HG03060 (cell line): ENCODE measurements around the gene RERE.
"Not testable (repeated sequence)": the region's sequence is repeated elsewhere in the genome, so short reads cannot be mapped to it uniquely, and the experiment has no call there.

ENCODE experiments used
- ATAC-seq: cut with Tn5 transposase; IDR thresholded peaks from one replicate; pipeline ENCODE4 v1.9.1; 2021; ENCODE audit warnings: low read depth, moderate number of reproducible peaks; ENCODE audit not compliant: unreplicated experiment

RERE gene

GRCh38 chr1:8506995-8507615 lies 310.3 kb downstream of the RERE start:
- ATAC-seq: no peak

DNA sequence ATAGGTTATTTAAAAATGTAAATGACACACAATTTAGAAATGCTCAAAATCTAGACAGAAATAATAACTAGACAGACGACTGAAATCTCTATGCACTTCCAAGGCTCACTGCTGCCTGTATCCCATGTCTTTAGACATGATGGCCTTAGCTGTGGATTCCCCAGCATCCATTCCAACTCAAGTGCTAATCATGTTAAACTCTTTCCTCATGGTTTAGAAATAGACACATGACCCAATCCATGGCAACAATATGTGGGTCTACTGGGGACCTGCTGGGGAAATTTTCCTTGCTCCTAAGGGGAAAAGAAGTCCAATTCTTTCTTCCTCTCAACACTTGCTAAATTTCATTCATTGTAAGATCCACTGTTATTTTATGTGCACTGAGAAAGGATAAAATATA lies 311.0 kb downstream of the RERE start:
- no peak for ATAC-seq

DNA sequence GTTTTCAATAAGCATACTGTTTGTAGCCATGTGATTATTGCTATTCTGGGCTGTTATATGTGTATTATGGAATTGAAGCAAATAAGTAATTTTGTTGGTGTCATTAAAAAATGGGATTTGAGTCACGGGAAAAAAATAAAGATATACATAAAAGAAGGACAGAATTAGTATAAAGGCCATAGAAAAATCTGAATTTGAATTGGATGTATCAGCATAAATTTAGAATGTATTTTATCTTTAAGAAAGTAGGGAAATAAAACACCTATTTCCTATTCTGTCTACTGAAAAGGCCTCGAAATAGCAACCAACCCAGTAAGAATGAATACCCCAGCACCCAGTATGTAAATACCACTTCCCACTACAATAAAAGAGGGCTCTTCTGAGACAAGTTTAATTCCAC lies 313.6 kb downstream of the RERE start:
- no peak for ATAC-seq

- not testable (repeated sequence) for ATAC-seq
Measured at GRCh38 chr1:8502949-8503348, 314.5 kb downstream of the RERE start.

DNA sequence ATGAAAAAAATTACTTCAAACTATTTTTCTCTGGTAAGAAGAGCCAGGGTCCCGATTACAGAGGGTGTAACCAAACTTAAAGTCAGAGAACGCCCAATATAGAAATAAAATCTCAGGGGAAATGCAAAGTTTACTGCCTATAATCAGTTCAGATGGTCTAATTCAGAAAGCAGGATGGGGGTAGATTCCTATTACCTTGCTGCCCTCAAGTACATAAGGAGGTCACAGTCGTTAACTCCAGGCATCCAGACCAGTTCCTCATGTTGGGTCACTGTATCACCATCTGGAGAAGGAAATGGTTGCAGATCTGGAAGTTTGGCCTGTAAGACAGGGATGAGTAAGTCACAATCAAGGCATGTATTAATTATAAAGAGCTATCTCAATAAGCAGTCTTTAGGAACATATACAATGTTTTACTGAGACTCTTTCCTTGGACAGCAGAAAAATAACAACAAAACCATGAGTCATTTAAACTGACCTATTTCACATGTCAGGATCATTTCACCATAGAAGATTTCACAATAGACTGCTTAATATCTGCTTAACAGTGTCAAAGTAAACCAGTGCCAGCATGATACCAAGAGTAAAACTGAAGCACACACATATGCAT lies 320.1 kb downstream of the RERE start:
- ATAC-seq: no peak

GRCh38 chr1:8496473-8496872 lies 321.0 kb downstream of the RERE start:
- ATAC-seq: no peak

DNA sequence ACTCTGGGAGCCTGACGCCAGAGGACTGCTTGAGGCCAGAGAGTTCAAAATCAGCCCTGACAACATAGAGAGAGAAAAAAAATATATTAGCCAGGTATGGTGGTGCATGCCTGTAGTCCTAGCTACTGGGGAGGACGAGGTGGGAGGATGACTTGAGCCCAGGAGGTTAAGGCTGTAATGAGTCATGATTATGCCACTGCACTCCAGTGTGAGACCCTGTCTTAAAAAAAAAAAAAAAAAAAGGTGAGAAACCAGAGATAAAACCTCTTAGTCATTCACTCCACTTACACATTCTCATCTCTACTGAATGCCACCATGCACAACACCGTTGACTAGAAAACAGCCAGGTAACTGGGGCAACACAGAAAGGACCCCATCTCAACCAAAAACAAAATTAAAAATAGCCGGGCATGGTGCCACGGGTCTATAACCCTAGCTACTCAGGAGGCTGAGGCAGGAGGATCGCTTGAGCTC lies 321.5 kb downstream of the RERE start:
- ATAC-seq: no peak

- no peak for ATAC-seq
Measured at GRCh38 chr1:8494681-8495080, 322.8 kb downstream of the RERE start.

DNA sequence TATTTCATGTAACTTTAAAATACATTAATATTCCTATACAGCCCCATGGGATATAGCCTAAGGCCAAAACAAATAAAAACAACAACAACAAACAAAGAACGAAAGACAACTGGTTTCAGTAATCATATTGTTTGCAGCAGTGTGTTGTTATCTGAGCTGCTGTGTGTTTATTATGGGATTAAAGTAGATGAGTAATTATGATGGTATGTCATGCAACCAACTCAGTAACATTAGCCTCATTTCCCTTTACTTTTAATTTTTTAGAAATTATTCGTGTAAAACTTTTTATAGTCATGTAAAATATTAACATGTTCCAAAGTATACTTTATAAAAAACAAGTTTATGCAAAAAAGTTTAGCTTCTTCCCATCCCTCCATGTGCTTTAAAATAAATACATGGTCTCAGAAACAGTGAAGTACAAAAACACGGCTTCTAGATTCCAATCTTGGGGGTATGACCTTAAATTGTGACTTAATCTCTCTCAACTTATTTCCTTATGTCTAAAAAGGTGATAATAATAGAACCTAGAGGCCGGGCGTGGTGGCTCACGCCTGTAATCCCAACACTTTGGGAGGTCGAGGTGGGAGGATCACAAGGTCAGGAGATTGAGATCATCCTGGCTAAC lies 323.4 kb downstream of the RERE start:
- no peak for ATAC-seq

DNA sequence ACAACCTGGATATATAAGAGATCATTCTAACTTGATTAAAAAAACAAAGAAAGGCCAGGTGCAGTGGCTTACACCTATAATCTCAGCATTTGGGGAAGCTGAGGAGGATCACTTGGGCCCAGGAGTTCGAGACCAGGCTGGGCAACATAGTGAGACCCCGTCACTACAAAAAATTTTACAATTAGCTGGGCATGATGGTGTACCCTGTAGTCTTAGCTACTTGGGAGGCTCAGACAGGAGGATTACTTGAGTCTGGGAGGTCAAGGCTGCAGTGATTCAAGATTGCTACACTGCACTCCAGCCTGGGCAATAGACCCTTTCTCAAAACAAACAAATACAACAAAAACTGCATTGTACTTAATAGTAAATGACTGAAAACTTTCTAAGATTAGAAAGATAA lies 330.2 kb downstream of the RERE start:
- ATAC-seq: no peak

DNA sequence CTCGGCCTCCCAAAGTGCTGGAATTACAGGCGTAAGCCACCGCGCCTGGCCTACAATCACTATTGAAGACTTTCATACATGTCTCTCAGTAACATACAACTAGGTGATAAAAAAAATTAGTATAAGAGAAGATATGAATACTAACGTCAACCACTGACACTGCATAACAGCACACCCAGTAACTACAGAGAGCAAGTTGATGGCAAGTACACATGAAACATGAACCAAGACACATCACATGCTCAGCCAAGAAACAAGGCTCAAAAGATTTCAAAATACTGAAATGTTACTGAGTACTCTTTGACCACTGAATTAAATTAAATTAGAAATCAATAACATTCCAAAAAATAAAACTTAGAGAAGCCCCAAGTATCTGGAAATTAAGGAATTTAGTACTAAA lies 331.4 kb downstream of the RERE start:
- ATAC-seq: no peak

DNA sequence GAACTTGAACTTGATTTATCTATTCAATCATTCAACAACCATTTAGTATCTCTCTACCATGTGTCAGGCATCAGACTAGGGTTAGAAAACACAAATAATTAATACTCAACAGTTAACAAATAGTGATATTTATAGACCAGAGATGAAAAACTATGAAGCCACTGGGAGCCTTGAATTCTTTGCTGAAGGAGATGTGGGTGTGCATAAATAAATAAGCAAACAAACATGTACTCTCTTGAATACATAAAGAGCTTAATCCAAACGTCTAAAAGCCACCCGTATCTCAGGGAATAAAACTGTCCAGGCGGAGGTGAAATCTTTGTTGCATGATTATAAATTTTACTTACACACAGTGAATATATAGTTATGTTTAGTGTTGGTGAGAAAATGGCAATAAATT lies 333.9 kb downstream of the RERE start:
- ATAC-seq: no peak

DNA sequence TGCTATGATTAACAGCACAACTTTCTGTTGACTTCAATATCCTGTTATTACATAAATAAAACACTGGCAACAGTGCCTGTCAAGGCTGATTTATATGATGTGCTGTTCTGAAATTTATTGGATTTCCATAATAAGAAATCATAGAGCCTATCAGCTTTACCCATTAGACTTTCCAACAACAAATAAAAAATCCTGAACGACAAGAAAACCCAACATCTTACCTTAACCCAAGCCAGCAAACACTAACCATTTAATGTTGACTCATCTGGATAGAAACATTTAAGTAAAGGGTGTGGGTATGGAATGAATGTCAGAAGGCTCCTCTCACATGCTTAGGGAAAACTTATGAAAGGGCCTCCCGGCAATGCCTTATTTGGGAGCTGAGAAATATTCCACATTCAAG lies 334.5 kb downstream of the RERE start:
- no peak for ATAC-seq

DNA sequence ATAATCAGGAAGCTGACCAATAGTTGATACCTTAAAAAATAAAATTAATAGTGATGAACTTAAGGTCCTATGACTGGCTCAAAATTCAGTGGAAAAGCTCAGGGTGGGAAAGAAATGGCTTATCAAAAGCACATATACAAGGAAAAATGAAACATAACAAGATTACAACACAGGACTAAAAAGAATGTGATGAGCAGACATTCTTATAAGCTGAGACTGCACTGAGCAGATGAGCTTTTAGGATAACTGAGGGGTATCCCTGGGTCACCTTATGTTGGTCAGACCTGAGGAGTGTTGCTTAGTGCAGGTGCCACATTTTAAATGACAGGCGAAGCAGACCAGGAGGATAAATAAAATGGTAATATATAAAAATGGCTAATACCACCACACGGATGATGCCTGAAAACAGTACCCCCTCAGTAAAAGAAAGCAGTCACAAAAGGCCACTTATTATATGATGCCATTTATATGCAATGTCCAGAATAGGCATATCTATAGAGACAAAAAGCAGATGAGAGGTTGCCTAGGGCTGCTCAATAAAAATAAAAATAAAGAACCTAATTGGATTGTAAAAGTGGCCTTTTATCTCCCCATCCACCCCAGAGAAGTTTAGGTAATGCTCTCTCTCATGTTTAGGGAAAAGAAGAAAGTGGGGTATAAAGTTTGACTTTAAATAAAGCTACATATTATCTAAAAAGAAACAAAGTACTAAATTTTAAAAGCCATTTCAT lies 335.6 kb downstream of the RERE start:
- ATAC-seq: no peak

- no peak for ATAC-seq
Measured at GRCh38 chr1:8478566-8478965, 338.9 kb downstream of the RERE start.

DNA sequence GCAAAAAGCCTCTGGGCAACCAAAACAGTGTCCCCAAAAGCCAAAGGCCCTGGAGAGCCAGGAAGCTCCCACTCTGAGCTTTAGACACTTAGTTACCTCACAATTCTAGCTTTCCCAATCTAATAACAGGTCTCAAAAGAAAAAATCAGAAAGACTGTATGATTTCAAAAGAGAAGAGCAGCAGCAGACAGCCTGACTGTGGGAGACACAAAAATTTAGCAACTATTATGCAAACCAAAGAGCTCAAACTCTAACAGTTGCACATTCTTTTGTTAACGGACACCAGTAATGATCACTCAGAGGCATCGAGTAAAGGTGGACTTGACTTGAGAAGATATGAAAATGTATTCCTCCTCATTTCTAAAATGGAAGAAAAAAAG lies 339.5 kb downstream of the RERE start:
- ATAC-seq: no peak

- peak; percentile 52 for ATAC-seq
Measured at GRCh38 chr1:8477166-8477982, 340.1 kb downstream of the RERE start.

DNA sequence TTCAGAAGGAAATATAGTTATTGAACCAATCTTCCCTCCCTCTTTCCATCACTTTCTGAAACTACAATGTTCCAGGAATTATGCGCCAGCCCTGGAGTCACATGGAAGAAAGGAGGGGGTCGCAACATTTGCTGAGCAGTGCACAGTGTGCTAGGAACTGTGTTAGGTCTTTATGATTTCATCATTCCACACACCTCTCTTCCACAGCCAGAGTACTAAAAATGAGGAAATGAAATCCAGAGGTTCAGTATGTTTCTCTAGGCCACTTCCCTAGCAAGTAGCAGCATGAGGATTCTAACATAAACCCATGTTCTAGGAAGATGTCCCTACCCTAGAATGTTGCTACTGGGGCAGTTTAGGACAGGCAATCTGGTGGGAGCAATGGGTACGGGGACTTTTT lies 341.4 kb downstream of the RERE start:
- no peak for ATAC-seq

DNA sequence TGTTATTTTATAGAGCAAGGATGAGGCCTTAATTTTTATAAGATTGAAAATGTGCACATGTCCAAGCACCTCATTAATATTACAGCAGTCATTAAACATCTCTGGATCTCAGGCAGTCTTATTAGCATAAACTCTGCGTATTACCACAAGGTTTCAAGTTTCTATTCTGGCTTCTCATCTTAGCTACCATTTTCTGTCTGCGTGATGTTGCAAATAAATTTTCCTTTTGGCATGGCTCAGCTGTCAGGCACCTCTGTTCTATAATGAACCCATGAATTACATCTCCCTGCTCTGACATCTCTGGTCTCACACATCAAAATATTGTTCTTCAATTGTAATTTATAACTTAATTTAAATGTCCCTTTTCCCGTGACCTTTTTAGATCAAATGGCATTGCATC lies 343.1 kb downstream of the RERE start:
- no peak for ATAC-seq

DNA sequence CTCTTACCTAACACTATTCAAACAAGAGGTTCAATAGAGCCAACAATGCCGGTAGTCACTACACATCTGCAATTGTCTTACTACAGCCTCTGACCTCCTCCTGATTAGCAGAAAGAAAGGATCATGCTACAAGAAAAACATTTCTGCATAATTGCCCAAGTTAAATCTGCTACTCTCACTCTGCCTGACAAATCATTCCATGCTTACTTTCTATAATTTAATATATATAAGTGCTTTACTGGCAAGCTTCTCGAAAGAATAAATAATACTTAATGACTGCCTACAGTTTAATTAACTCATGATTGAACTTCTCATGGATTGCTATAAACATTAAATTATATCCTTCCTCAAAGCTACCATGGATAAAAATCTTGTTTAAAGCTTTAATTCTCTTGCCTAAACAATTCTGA lies 343.5 kb downstream of the RERE start:
- no peak for ATAC-seq
